Hematopoietic multipotent progenitor cell treated with erythropoietin and hydrocortisone succinate and interleukin-3 and kit ligand, for 17 days (in vitro differentiated cells): Measurements from ENCODE around the gene VSTM2A.
"Not testable (repeated sequence)": the region's sequence is repeated elsewhere in the genome, so short reads cannot be mapped to it uniquely, and the experiment has no call there.

Source experiments
- DNase-seq: peaks from one replicate; pipeline ENCODE4 v3.0.0-alpha.2; 2015; ENCODE audit warnings: low spot score

Gene VSTM2A

GRCh38 chr7:54541669-54542625 is at the start of gene VSTM2A:
Gene VSTM2A, plus strand, starts transcription at chr7:54542375. Its CDS starts 356 bp downstream, at chr7:54542731.
- no peak for DNase-seq

GRCh38 chr7:54504531-54504930 is 37.6 kb upstream of the VSTM2A start:
- DNase-seq, result not testable (repeated sequence)

GRCh38 chr7:54529568-54529967 is 12.6 kb upstream of the VSTM2A start:
- no peak for DNase-seq

GRCh38 chr7:54538122-54538521 is 4.1 kb upstream of the VSTM2A start:
- DNase-seq, result no peak

GRCh38 chr7:54543051-54543488 is 895 bp downstream of the VSTM2A start:
- no peak for DNase-seq

- no peak for DNase-seq
Observed at GRCh38 chr7:54544149-54544526, 2.0 kb downstream of the VSTM2A start.

GRCh38 chr7:54544527-54545240 is 2.5 kb downstream of the VSTM2A start:
- DNase-seq, result no peak

GRCh38 chr7:54545241-54545563 is 3.0 kb downstream of the VSTM2A start:
- no peak for DNase-seq

- DNase-seq, result no peak
Observed at GRCh38 chr7:54546081-54546985, 4.2 kb downstream of the VSTM2A start.

GRCh38 chr7:54546986-54547314 is 4.8 kb downstream of the VSTM2A start:
- no peak for DNase-seq

- no peak for DNase-seq
Observed at GRCh38 chr7:54550471-54550870, 8.3 kb downstream of the VSTM2A start.

- DNase-seq, result no peak
Observed at GRCh38 chr7:54556121-54556520, 13.9 kb downstream of the VSTM2A start.

- DNase-seq, result no peak
Observed at GRCh38 chr7:54559401-54559800, 17.2 kb downstream of the VSTM2A start.

GRCh38 chr7:54560198-54560597 is 18.0 kb downstream of the VSTM2A start:
- no peak for DNase-seq

- DNase-seq, result no peak
Observed at GRCh38 chr7:54560723-54561122, 18.5 kb downstream of the VSTM2A start.

GRCh38 chr7:54563329-54563916 is 21.2 kb downstream of the VSTM2A start:
- DNase-seq, result no peak

GRCh38 chr7:54565432-54565831 is 23.3 kb downstream of the VSTM2A start:
- DNase-seq, result no peak

- DNase-seq, result no peak
Observed at GRCh38 chr7:54581511-54581910, 39.3 kb downstream of the VSTM2A start.

- no peak for DNase-seq
Observed at GRCh38 chr7:54591404-54592386, 49.5 kb downstream of the VSTM2A start.

- no peak for DNase-seq
Observed at GRCh38 chr7:54596747-54597146, 54.6 kb downstream of the VSTM2A start.

- DNase-seq, result no peak
Observed at GRCh38 chr7:54615537-54615936, 73.4 kb downstream of the VSTM2A start.
